GM19351 (cell line): ENCODE measurements around the gene ARHGAP4.

ENCODE experiments used
- ATAC-seq: cut with Tn5 transposase; IDR thresholded peaks from one replicate; pipeline ENCODE4 v1.9.1; 2021; ENCODE audit warnings: mild to moderate bottlenecking, moderate library complexity; ENCODE audit not compliant: unreplicated experiment

Gene ARHGAP4

GRCh38 chrX:153947009-153947769 is 21.1 kb upstream of the ARHGAP4 start:
- ATAC-seq: peak; percentile 86

GRCh38 chrX:153945956-153946943 is 20.2 kb upstream of the ARHGAP4 start:
- no peak for ATAC-seq

GRCh38 chrX:153944800-153945150 is 18.7 kb upstream of the ARHGAP4 start:
- ATAC-seq: no peak

GRCh38 chrX:153944140-153944799 is 18.2 kb upstream of the ARHGAP4 start, which contains the start of gene RENBP:
Gene RENBP (minus strand): TSS chrX:153944643. CDS start chrX:153944610, 33 bp downstream.
- no peak for ATAC-seq

GRCh38 chrX:153941336-153942252 is 15.5 kb upstream of the ARHGAP4 start:
- ATAC-seq: no peak

GRCh38 chrX:153939573-153939972 is 13.5 kb upstream of the ARHGAP4 start:
- ATAC-seq: no peak

GRCh38 chrX:153938226-153938786 is 12.2 kb upstream of the ARHGAP4 start:
- ATAC-seq: no peak

GRCh38 chrX:153937056-153937455 is 11.0 kb upstream of the ARHGAP4 start:
- no peak for ATAC-seq

GRCh38 chrX:153935326-153935851 is 9.3 kb upstream of the ARHGAP4 start:
- no peak for ATAC-seq

GRCh38 chrX:153934762-153935325 is 8.8 kb upstream of the ARHGAP4 start, which contains the start of gene NAA10:
Gene NAA10 (minus strand): TSS chrX:153935037. CDS start chrX:153934904, 133 bp downstream.
- peak; percentile 86 for ATAC-seq

GRCh38 chrX:153934148-153934761 is 8.2 kb upstream of the ARHGAP4 start:
- ATAC-seq: peak; percentile 12

GRCh38 chrX:153933748-153934147 is 7.7 kb upstream of the ARHGAP4 start:
- ATAC-seq: no peak

- no peak for ATAC-seq
Observed at GRCh38 chrX:153932220-153932915, 6.3 kb upstream of the ARHGAP4 start.

GRCh38 chrX:153931748-153932147 is 5.7 kb upstream of the ARHGAP4 start:
- no peak for ATAC-seq

GRCh38 chrX:153931151-153931550 is 5.1 kb upstream of the ARHGAP4 start:
- ATAC-seq: no peak

GRCh38 chrX:153930011-153930910 is 4.2 kb upstream of the ARHGAP4 start:
- no peak for ATAC-seq

GRCh38 chrX:153929576-153929975 is 3.5 kb upstream of the ARHGAP4 start:
- ATAC-seq: no peak
